PC-3 (cell line): ENCODE data around the gene TSPAN9.

Experiments used
- CTCF ChIP-seq: fragments of 300-600 bp; sonication (generic); conservative IDR thresholded peaks from 2 replicates; pipeline ENCODE4 v1.5.1; 2017; ENCODE audit warnings: antibody characterized with exemption, low read depth, mild to moderate bottlenecking, low read length
- EZH2 ChIP-seq: fragments of 300-600 bp; sonication (generic); IDR thresholded peaks from one replicate; pipeline ENCODE4 v1.6.1; 2017; ENCODE audit warnings: antibody characterized with exemption, mild to moderate bottlenecking, low read length; ENCODE audit not compliant: unreplicated experiment
- EZH2phosphoT487 ChIP-seq: fragments of 300-600 bp; sonication (generic); IDR thresholded peaks from 2 replicates; pipeline ENCODE4 v1.6.1; 2018; ENCODE audit warnings: mild to moderate bottlenecking, antibody characterized with exemption, low read length, borderline replicate concordance

GRCh38 chr12:3130057-3130830 is 53.1 kb downstream of the TSPAN9 start:
- TF ChIP-seq CTCF = no peak
- no peak for TF ChIP-seq EZH2
- TF ChIP-seq EZH2phosphoT487 = no peak
